Thoracic aorta (tissue), 2 donors: ENCODE results near the gene LIPT2. TPM values are rescaled to one million over a fixed set of nuclear protein-coding genes. Genes with fewer than 3 reads are reported as not detected.

ENCODE experiments used
- ATAC-seq: fragments of 150-250 bp; one replicate; pipeline ENCODE4 v1.8.0; 2017; ENCODE audit warnings: low read depth; ENCODE audit not compliant: insufficient number of reproducible peaks, low FRiP score
- DNase-seq: peaks from one replicate; pipeline ENCODE4 v3.0.0-alpha.2; 2020; ENCODE audit warnings: low spot score
- H3K27ac ChIP-seq, 2 donors: fragments of 200-600 bp; sonication (generic); 1 replicate in 1 of 2; 2 replicates in 1 of 2; pipeline ENCODE4 v1.5.1; 2016; ENCODE audit warnings: mild to moderate bottlenecking in 2 of 2, moderate library complexity in 2 of 2
- H3K27me3 ChIP-seq: fragments of 200-600 bp; sonication (generic); replicated peaks from 2 replicates; pipeline ENCODE4 v1.6.0; 2016; ENCODE audit warnings: mild to moderate bottlenecking; ENCODE audit not compliant: insufficient read depth
- H3K36me3 ChIP-seq: fragments of 200-600 bp; sonication (generic); one replicate; pipeline ENCODE4 v1.5.1; 2016
- H3K4me1 ChIP-seq, 2 donors: fragments of 200-600 bp; sonication (generic); 1 replicate in 1 of 2; 2 replicates in 1 of 2; pipeline versions ENCODE4 v1.5.1 to v1.6.0; 2016; ENCODE audit warnings: low read depth in 2 of 2, mild to moderate bottlenecking in 1 of 2; ENCODE audit not compliant: control insufficient read depth in 1 of 2
- H3K4me3 ChIP-seq: fragments of 200-600 bp; sonication (generic); 2 replicates; pipeline ENCODE4 v1.5.1; 2016; ENCODE audit warnings: mild to moderate bottlenecking
- H3K9me3 ChIP-seq: fragments of 200-600 bp; sonication (generic); 2 replicates; pipeline ENCODE4 v1.5.1; 2016
- total RNA-seq, 2 donors: library from RNA; depleted of rRNA; stranded (reverse); fragments of >200 nt; gene quantifications; one replicate each; pipeline versions ENCODE4 v1.1.0 to v1.2.3, GENCODE V29; 2016
- TF ChIP-seq, protein P1 (sequence below): fragments of 200-600 bp; sonication (generic); IDR thresholded peaks from one replicate; pipeline ENCODE4 v1.5.1; 2019; ENCODE audit warnings: antibody characterized with exemption

The LIPT2 gene
- total RNA-seq, 2 donors from 2014 or later = 1.4 to 12.9 TPM

DNA sequence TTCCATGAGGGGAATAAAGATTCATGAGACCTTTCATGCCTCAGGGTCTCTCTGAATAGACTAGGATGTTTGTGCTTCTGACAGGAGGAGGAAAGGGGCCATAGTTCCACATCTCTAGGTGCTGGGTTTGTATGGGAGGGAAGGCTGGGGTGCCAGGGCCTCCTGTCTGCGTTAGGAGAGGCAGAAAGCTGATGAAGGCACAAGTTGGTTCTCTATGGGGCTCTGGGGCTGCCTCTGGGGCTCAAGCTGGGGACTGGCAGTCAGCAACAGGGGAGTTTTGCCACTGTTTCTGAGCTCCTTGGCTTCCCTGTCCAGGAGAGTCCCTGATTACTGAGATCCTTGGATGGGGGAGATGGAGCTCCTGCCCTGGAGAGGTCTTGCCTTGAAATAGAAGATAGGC, 30.3 kb downstream of the LIPT2 start:
- H3K9me3 ChIP-seq = no peaks in the 10 kb centered on the region
- H3K4me1 ChIP-seq = peaks cover 7 to 13% of the 10 kb centered on the region in 2 donors
- H3K4me3 ChIP-seq = no peak overlapping the region
- TF ChIP-seq, protein P1, sequence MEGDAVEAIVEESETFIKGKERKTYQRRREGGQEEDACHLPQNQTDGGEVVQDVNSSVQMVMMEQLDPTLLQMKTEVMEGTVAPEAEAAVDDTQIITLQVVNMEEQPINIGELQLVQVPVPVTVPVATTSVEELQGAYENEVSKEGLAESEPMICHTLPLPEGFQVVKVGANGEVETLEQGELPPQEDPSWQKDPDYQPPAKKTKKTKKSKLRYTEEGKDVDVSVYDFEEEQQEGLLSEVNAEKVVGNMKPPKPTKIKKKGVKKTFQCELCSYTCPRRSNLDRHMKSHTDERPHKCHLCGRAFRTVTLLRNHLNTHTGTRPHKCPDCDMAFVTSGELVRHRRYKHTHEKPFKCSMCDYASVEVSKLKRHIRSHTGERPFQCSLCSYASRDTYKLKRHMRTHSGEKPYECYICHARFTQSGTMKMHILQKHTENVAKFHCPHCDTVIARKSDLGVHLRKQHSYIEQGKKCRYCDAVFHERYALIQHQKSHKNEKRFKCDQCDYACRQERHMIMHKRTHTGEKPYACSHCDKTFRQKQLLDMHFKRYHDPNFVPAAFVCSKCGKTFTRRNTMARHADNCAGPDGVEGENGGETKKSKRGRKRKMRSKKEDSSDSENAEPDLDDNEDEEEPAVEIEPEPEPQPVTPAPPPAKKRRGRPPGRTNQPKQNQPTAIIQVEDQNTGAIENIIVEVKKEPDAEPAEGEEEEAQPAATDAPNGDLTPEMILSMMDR = no peak
- no peak overlapping the region for H3K27ac ChIP-seq
- no peaks in the 10 kb centered on the region for H3K36me3 ChIP-seq
- ATAC-seq = no peak
- no peak for DNase-seq
- no peaks in the 10 kb centered on the region for H3K27me3 ChIP-seq

DNA sequence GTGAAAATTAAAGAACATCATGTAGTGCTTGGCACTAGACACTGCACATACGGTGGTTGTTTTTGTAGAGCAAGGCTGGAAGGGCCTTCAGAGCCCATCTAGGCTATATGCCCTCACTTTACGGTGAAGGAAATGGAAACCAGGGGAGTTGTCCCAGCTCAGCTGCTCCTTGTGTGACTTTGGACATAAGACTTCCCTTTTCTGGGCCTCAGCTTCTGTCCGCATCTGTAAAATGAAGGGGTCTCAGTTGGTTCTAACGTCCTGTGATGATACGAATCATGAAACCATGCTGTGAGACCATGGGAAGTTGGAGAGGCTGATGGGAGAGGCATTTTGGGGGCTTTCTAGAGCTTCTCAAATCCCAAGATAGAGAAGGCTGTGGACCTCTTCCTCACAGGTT, 30.9 kb downstream of the LIPT2 start:
- peaks cover 5 to 10% of the 10 kb centered on the region in 2 donors for H3K4me1 ChIP-seq
- H3K27ac ChIP-seq = no peak overlapping the region
- ATAC-seq (no peak), DNase-seq (no peak)
- TF ChIP-seq, protein P1 = no peak
- no peaks in the 10 kb centered on the region for H3K27me3 ChIP-seq
- H3K36me3 ChIP-seq = no peaks in the 10 kb centered on the region
- no peaks in the 10 kb centered on the region for H3K9me3 ChIP-seq
- no peak overlapping the region for H3K4me3 ChIP-seq

DNA sequence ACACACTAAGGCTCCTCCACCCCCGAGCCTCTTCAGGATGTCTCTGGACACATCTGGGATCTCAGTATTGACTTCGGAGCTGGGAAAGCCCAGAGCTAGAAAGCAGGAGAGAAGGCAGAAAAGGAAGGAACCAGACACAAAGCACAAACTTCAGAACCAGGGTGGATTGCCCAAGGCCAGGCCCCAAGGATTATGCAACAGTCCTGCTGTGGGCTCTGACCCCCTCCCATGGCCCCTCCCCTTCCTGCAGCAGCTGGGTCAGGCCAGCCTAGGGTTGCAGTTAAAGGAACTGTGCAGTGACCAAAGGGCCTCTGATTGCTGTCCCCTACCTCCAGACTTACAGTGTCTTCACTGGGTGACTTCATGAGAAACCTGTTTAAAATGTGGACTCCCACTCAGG, 31.5 kb downstream of the LIPT2 start:
- H3K27me3 ChIP-seq = no peaks in the 10 kb centered on the region
- H3K4me3 ChIP-seq = peak overlapping the region; percentile 8
- no peaks in the 10 kb centered on the region for H3K36me3 ChIP-seq
- DNase-seq (peak; percentile 16), ATAC-seq (no peak)
- TF ChIP-seq, protein P1 = no peak
- H3K27ac ChIP-seq = no peak overlapping the region
- no peaks in the 10 kb centered on the region for H3K9me3 ChIP-seq
- peaks cover 4% of the 10 kb centered on the region in 2 donors for H3K4me1 ChIP-seq

DNA sequence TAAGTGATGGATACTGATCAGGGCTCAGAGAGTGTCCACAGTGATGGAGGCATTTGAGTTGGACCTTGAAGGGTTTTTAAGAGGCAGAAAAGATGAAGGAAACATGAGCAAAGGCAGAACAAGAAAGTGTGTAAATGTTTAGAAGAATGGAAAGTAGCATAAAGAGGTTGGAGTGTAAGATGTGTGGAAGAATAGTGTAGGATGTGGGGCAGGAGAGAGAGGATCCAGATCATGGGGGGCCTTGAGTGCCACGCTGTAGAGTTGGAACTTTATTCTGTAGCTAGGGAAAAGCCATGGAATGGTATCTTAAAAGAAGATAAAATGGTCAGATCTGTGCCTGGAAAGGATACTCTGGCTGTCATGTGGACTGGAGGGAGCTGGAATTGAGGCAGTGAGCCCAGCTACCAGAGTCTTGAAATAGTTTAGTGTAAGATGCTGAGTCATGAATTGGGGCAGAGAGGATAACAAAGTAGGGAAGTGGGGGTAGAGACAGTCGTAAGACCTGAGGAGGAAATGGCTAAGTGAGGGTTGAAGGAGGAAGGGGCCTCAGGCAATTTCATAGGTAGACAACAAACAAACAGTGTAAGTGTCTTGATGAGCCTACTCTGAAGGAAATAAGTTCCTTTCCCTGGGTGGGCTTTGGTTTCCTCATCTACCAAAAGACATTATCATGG, 32.9 kb downstream of the LIPT2 start:
- H3K27ac ChIP-seq = no peak overlapping the region

DNA sequence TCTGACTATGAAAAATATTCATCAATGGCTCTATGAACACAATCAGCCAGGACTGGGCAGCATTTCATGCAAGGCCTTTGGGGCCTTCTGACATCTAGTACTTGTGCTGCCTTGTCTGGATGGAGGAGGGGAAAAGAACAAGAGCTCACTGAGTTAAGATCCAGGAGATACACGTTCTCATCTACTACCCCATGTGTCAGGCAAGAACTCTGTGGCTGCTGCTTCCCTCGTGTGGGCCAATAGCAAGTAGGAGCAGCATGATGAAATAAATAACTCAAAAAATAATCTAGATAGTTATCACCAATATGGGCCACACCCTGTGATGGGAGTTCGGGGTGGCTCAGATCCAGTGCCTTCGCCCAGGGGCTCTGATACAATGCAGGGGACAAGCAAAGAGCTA, 33.5 kb downstream of the LIPT2 start:
- Histone ChIP-seq H3K4me1 (peaks cover 0 to 4% of the 10 kb centered on the region in 2 donors), H3K27me3 (no peaks in the 10 kb centered on the region), H3K36me3 (no peaks in the 10 kb centered on the region), H3K27ac (no peak overlapping the region), H3K4me3 (peak overlapping the region; percentile 5), H3K9me3 (no peaks in the 10 kb centered on the region)
- TF ChIP-seq, protein P1 = no peak
- no peak for ATAC-seq
- DNase-seq = no peak

More for the DNA sequence above, 32.9 kb downstream of the LIPT2 start:
- peaks cover 0 to 4% of the 10 kb centered on the region in 2 donors for H3K4me1 ChIP-seq
- H3K4me3 ChIP-seq = peak overlapping the region; percentile 8
- TF ChIP-seq, protein P1 = no peak
- DNase-seq = no peak
- H3K36me3 ChIP-seq = no peaks in the 10 kb centered on the region
- no peaks in the 10 kb centered on the region for H3K27me3 ChIP-seq
- no peaks in the 10 kb centered on the region for H3K9me3 ChIP-seq
- no peak for ATAC-seq
